ENCODE measurements around the gene NDRG3.
A peak's percentile ranks its signal among the peaks of the same experiment; 100 is the strongest.
"Not testable (repeated sequence)": the region's sequence is repeated elsewhere in the genome, so short reads cannot be mapped to it uniquely, and the experiment has no call there.

Gene NDRG3

DNA sequence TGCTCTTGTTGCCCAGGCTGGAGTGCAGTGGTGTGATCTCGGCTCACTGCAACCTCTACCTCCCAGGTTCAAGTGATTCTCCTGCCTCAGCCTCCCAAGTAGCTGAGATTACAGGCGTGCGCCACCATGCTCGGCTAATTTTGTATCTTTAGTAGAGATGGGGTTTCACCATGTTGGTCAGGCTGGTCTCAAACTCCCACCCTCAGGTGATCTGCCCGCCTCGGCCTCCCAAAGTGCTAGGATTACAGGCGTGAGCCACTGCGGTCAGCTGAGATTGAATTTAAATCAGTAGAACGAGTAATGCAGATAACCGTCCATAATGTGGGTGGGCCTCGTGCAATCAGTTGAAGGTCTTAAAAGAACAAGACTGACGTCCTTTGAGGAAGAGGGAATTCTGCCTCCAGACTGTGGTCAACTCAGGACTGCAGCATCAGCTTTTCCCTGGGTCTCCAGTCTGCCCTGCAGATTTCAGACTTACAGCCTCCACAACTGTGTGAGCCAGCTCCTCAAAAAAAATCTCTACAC lies 107.0 kb downstream of the NDRG3 start:
- not testable (repeated sequence) for H3K4me3 Mint-ChIP-seq, H3K9me3 Mint-ChIP-seq, H3K27me3 Mint-ChIP-seq, DNase-seq
- Mint-ChIP-seq H3K36me3 (peaks cover 55% of the 10 kb centered on the region), H3K27ac (peak overlapping the region; percentile 37), H3K4me1 (peaks cover 35% of the 10 kb centered on the region)
- CTCF ChIA-PET: interaction anchor here (0.6 kb wide), 1 partner anchor 1426 kb away, joined by 3 read pairs; no protein-coding TSS in a partner anchor

GRCh38 chr20:36634342-36634741 lies 111.5 kb downstream of the NDRG3 start:
- H3K4me1 Mint-ChIP-seq: peaks cover 35% of the 10 kb centered on the region
- CTCF ChIA-PET: interaction anchor here (0.9 to 1.5 kb wide), 2 partner anchors 8 to 123 kb away, joined by 3 to 4 read pairs; no protein-coding TSS in a partner anchor
- no peak overlapping the region for H3K4me3 Mint-ChIP-seq
- no peaks in the 10 kb centered on the region for H3K9me3 Mint-ChIP-seq
- peak overlapping the region; percentile 47 for H3K27ac Mint-ChIP-seq
- peaks cover 60% of the 10 kb centered on the region for H3K36me3 Mint-ChIP-seq
- no peaks in the 10 kb centered on the region for H3K27me3 Mint-ChIP-seq
- no peak for DNase-seq

- Mint-ChIP-seq H3K4me3 (no peak overlapping the region), H3K27ac (peak overlapping the region; percentile 52), H3K9me3 (no peaks in the 10 kb centered on the region), H3K36me3 (peaks cover 55% of the 10 kb centered on the region), H3K4me1 (peaks cover 42% of the 10 kb centered on the region), H3K27me3 (no peaks in the 10 kb centered on the region)
- no peak for DNase-seq
- CTCF ChIA-PET: interaction anchor here (0.9 to 1.5 kb wide), 4 partner anchors 9 to 124 kb away, joined by 3 to 4 read pairs (median 3); partner anchors contain the start of gene RAB5IF
Measured at GRCh38 chr20:36633285-36633772, 112.6 kb downstream of the NDRG3 start.

DNA sequence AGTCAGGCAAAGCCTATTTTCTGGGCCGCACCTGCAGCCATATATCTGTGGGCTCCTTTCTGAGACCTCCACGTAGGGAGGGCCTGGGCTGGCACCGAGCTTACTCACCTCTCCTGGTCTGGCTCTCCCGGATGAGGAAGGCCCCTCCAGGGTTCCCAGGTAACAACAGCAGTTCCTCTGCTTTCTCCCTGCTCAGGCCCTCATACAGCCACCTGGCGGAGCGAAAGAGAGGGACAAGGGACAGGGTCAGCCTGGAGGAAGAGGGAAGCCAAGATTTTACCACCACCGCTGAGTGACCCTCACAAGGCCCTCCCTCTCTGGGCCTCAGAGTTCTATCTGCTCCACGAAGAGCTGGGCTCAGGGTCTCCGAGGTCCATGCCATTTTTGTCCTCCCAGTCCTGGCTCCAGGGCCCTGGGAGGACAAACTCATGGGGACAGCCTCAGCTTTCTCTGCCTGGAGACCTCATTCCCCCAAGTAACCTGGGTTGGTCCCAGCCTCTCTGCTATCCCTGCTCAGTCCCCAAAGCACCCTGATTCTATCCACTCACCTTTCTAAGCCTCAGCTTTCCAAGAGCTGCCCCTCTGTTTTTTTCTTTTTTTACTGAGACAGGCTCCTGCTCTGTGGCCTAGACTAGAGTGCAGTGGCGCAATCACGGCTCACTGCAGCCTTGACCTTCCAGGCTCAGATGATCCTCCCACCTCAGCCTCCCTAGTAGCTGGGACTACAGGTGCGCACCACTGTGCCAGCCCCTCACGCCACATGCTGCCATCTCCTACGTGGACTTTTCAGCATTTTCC lies 113.2 kb downstream of the NDRG3 start:
- DNase-seq: no peak
- Mint-ChIP-seq H3K36me3 (peaks cover 56% of the 10 kb centered on the region), H3K4me1 (peaks cover 45% of the 10 kb centered on the region), H3K9me3 (no peaks in the 10 kb centered on the region), H3K4me3 (no peak overlapping the region), H3K27ac (peak overlapping the region; percentile 75), H3K27me3 (no peaks in the 10 kb centered on the region)
- CTCF ChIA-PET: interaction anchor here (1.3 to 1.4 kb wide), 2 partner anchors 27 to 122 kb away, joined by 3 read pairs; partner anchors contain the start of gene RAB5IF

DNA sequence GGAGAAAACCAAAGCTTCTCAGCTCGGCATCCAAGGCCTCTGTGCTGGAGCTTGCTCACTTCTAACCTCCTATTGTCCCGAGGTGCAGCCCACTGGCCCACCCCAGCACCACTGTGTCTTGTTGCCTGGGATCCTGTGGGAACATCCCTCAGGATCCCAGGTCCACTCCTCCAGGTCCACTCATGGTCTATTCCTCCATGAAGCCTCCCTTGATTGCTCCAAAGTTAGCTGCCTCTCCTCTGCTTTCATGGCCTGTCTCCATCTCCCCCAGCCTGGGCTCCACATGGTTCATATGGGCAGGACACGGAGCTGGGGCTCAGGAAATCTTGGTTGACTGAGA lies 113.8 kb downstream of the NDRG3 start:
- CTCF ChIA-PET: interaction anchor here (1.1 to 1.4 kb wide), 3 partner anchors 26 to 123 kb away, joined by 3 to 4 read pairs (median 3); partner anchors contain the start of gene RAB5IF
- H3K27me3 Mint-ChIP-seq: no peaks in the 10 kb centered on the region
- DNase-seq: no peak
- no peak overlapping the region for H3K4me3 Mint-ChIP-seq
- peak overlapping the region; percentile 75 for H3K27ac Mint-ChIP-seq
- peaks cover 45% of the 10 kb centered on the region for H3K4me1 Mint-ChIP-seq
- no peaks in the 10 kb centered on the region for H3K9me3 Mint-ChIP-seq
- peaks cover 59% of the 10 kb centered on the region for H3K36me3 Mint-ChIP-seq

DNA sequence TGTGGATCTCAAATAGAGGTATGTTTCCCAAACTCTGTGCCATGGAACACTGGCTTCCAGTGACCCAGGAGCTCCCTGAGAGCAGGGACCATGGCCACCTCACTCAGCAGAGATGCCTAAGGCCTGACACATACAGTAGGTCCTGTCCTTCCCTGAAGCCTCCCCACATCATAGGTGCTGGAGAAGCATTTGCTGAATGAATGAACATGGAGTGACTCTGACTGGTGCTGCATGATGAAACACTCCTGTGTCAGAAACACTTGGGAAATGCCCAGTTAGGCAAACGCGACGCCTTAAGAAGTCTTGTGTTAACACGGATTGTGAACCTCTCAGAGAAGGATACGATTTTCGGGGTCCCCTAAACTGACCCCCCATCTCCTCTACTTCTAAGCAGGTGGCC lies 114.2 kb downstream of the NDRG3 start:
- Mint-ChIP-seq H3K36me3 (peaks cover 61% of the 10 kb centered on the region), H3K4me3 (no peak overlapping the region), H3K4me1 (peaks cover 45% of the 10 kb centered on the region), H3K9me3 (no peaks in the 10 kb centered on the region), H3K27ac (peak overlapping the region; percentile 75), H3K27me3 (no peaks in the 10 kb centered on the region)
- DNase-seq: no peak
- CTCF ChIA-PET: interaction anchor here (1.1 kb wide), 1 partner anchor 123 kb away, joined by 4 read pairs; no protein-coding TSS in a partner anchor

DNA sequence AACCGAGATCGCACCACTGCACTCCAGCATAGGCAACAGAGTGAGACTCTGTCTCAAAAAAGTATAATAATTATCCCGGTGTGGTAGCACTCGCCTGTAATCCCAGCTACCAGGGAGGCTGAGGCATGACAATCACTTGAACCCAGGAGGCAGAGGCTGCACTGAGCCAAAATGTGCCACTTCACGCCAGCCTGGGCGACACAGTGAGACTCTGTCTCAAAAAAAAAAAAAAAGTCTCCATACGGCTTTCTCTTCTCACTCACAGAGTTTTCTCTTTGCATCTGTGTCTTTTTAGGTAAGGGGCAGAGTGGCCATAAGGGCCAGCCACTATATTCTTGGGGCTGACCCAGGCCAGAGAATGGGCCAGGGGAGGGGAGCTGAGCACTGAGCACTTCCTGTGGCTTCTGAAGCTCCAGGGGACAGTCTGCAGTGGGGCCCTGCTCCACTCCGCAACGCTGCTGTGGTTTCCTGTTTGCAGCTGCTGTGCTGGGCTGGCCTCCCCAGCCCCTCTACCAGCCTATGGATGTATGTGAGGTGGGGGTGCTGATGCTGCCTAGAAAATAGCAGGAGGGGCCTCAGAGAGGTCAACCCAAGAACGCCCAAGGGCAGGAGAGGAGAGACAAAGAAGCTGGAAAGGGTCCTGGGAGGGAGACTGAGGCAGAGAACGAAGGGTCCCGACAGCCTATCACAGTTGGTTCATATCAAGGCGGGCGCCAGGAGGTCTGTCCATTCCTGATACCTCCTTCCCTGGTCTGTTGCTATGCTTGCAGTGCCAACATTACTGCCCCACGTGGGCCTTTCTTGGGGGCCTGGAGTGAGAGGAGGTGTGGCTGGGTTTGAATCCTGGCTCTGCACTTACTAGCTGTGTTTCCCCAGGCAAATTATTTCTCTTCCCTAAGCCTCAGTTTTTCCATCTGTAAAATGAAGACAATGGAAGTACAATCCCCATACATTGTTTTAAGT lies 115.9 kb downstream of the NDRG3 start:
- Mint-ChIP-seq H3K9me3 (no peaks in the 10 kb centered on the region), H3K36me3 (peaks cover 58% of the 10 kb centered on the region), H3K4me1 (peaks cover 46% of the 10 kb centered on the region), H3K27me3 (no peaks in the 10 kb centered on the region), H3K27ac (peak overlapping the region; percentile 88), H3K4me3 (peak overlapping the region; percentile 55)
- peak; percentile 72 for DNase-seq
- CTCF ChIA-PET: interaction anchor here (0.6 to 1.9 kb wide), 7 partner anchors 14 to 125 kb away, joined by 3 to 8 read pairs (median 4); partner anchors contain the start of gene RAB5IF

GRCh38 chr20:36628076-36628475 lies 117.8 kb downstream of the NDRG3 start:
- peaks cover 67% of the 10 kb centered on the region for H3K36me3 Mint-ChIP-seq
- H3K9me3 Mint-ChIP-seq: no peaks in the 10 kb centered on the region
- no peak overlapping the region for H3K4me3 Mint-ChIP-seq
- H3K27me3 Mint-ChIP-seq: no peaks in the 10 kb centered on the region
- peak overlapping the region; percentile 67 for H3K27ac Mint-ChIP-seq
- no peak for DNase-seq
- peaks cover 58% of the 10 kb centered on the region for H3K4me1 Mint-ChIP-seq
- CTCF ChIA-PET: interaction anchor here (0.8 kb wide), 1 partner anchor 18 kb away, joined by 3 read pairs; no protein-coding TSS in a partner anchor

DNA sequence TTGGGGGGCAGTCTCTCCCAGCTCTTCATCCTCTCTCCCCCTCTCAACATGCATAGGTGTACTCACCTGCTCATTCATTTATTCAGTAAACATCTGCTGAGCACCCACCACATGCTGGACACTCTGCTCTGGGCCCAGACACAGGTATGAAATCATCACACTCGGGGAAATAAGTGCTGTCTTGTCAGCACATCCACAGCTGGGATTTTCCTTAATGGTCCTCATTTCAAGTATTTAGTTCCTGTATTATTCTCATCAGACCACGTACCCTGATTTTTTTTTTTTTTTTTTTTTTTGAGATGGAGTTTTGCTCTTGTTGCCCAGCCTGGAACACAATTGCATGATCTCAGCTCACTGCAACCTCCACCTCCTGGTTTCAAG lies 121.0 kb downstream of the NDRG3 start:
- H3K27ac Mint-ChIP-seq: peak overlapping the region; percentile 53
- no peak overlapping the region for H3K4me3 Mint-ChIP-seq
- no peaks in the 10 kb centered on the region for H3K27me3 Mint-ChIP-seq
- no peak for DNase-seq
- peaks cover 41% of the 10 kb centered on the region for H3K4me1 Mint-ChIP-seq
- H3K9me3 Mint-ChIP-seq: no peaks in the 10 kb centered on the region
- peaks cover 45% of the 10 kb centered on the region for H3K36me3 Mint-ChIP-seq
- CTCF ChIA-PET: interaction anchor here (2.5 to 2.6 kb wide), 2 partner anchors 11 to 12 kb away, joined by 6 read pairs; no protein-coding TSS in a partner anchor

DNA sequence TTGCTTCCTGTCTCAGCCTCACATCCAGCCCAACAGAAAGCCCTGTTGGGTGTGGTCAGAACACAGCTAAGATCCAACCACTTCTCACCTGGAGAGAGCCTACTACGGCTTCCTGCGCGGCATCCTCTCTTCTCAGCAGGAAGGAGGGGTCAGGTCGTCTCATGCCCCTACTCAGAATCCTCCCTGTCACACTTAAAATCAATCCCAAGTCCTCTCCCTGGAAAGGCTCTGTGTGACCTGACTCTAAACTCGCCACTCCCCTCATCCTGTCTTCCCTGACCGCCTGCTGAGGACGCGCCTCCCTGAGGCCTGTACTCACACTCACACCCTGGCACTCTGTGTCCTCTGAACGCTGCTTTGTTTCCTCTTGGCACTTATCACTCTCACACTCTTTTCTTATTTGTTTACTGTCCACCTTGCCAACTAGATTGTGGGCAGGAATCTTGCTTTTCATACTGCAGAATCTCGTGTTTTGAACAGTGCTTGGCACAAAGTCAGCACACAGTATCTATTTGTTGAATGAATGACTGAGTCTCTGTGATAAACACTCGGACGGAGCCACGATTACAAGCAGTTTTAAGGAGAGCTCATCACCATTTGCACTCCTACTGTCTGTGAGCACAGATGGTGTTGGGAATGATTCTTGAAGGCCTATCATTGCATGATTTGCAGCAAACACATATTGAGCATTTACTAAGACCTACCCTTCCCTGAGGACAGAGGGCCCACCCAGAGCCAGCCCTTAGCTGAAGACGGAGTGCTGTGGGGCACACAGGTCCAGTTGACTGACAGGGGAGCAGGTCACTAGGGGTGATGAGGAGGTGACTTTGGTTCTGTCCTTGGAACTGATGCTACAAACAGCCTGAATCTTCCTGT lies 121.6 kb downstream of the NDRG3 start:
- peaks cover 41% of the 10 kb centered on the region for H3K36me3 Mint-ChIP-seq
- no peaks in the 10 kb centered on the region for H3K27me3 Mint-ChIP-seq
- DNase-seq: no peak
- CTCF ChIA-PET: interaction anchor here (1.0 to 2.5 kb wide), 3 partner anchors 11 to 20 kb away, joined by 5 to 8 read pairs (median 6); partner anchors contain the start of gene RAB5IF
- H3K9me3 Mint-ChIP-seq: no peaks in the 10 kb centered on the region
- H3K27ac Mint-ChIP-seq: peak overlapping the region; percentile 53
- H3K4me3 Mint-ChIP-seq: no peak overlapping the region
- peaks cover 35% of the 10 kb centered on the region for H3K4me1 Mint-ChIP-seq

DNA sequence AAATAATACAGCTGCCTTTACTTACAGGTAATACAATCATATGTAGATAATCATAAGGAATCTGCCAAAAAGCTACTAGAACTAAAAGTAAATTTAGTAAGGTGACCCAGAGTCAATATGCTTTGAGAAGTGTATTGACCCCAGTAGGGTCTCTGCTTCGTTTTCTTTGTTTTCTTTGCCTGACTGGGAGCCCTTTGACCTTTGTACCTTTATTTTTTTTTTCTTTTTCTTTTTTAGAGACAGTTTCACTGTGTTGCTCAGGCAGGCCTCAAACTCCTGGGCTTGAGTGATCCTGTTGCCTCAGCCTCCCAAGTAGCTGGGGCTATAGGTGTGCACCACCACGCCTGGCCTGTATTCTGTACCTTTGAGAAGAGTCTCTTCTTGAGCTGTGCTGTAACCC lies 122.4 kb downstream of the NDRG3 start:
- peaks cover 39% of the 10 kb centered on the region for H3K36me3 Mint-ChIP-seq
- CTCF ChIA-PET: interaction anchor here (1.0 to 2.5 kb wide), 3 partner anchors 10 to 21 kb away, joined by 5 to 8 read pairs (median 6); partner anchors contain the start of gene RAB5IF
- no peak for DNase-seq
- H3K4me3 Mint-ChIP-seq: no peak overlapping the region
- peaks cover 28% of the 10 kb centered on the region for H3K4me1 Mint-ChIP-seq
- H3K27me3 Mint-ChIP-seq: no peaks in the 10 kb centered on the region
- no peaks in the 10 kb centered on the region for H3K9me3 Mint-ChIP-seq
- H3K27ac Mint-ChIP-seq: peak overlapping the region; percentile 69

- Mint-ChIP-seq H3K4me3 (no peak overlapping the region), H3K27ac (no peak overlapping the region), H3K36me3 (peaks cover 25% of the 10 kb centered on the region), H3K27me3 (no peaks in the 10 kb centered on the region), H3K9me3 (no peaks in the 10 kb centered on the region), H3K4me1 (peaks cover 23% of the 10 kb centered on the region)
- CTCF ChIA-PET: no interaction called here
- no peak for DNase-seq
Measured at GRCh38 chr20:36620917-36621316, 125.0 kb downstream of the NDRG3 start.

Measured in activated naive CD4-positive, alpha-beta T cell treated with anti-CD3 and anti-CD28 coated beads, Interleukin-2, amount 10 ng/mL, durations not matched to agents 7 days and 5 days (primary cell).